HG03025 (cell line): ENCODE data around the gene TLCD5.

Source experiments
- ATAC-seq: cut with Tn5 transposase; IDR thresholded peaks from one replicate; pipeline ENCODE4 v1.9.1; 2021; ENCODE audit warnings: mild to moderate bottlenecking, moderate library complexity; ENCODE audit not compliant: unreplicated experiment, low FRiP score

Gene TLCD5

DNA sequence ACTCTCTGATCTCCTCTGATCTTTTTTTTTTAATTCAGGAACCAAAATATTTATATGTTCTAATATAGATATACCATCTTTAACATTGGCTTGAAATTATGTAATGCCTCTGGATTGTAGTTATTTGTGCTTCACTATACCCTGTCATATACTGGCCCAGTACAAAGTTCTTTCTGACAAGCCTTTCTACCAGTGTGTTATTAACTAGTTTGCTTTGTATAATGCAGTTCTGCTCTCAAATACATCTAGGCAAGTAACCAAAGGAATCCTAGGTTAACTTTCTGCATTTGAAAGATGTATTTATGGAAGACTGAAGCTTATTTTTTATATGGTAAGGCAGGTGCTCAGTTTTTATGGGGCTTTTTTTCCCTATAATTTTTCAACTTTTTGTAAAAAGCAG is 47.2 kb downstream of the TLCD5 start:
- no peak for ATAC-seq

- no peak for ATAC-seq
These were observed 50.0 kb downstream of the TLCD5 start for GRCh38 chr11:120375076-120375475.

- ATAC-seq = no peak
These were observed 51.6 kb downstream of the TLCD5 start for GRCh38 chr11:120376547-120377182.

DNA sequence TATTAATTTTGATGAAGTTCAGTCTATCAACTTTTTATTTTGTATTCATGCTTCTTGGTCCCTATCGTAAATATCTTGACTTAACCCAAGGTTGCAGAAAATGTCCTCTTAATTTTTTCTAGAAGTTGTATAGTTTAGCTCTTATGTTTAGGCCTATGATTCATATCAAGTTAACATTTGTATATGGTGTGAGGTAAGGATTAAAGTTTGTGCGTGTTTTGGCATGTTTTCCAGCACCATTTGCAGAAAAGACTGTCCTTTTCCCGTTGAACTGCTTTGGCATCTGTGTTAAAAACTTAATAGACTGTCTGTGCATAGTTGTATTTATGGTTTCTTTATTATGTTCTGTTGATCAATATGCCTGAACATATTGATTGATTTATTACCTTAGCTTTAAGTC is 53.4 kb downstream of the TLCD5 start:
- no peak for ATAC-seq

GRCh38 chr11:120381401-120381800 is 56.3 kb downstream of the TLCD5 start:
- no peak for ATAC-seq
